SU-DHL-6 (cell line): ENCODE data around the gene IQGAP3.

ENCODE experiments used
- EZH2phosphoT487 ChIP-seq: fragments of 200-600 bp; sonication (generic), shearing (Covaris generic); conservative IDR thresholded peaks from 2 replicates; pipeline ENCODE4 v1.6.1; 2018; ENCODE audit warnings: mild to moderate bottlenecking, antibody characterized with exemption, low read length, moderate library complexity, mixed read lengths
- TF ChIP-seq, protein P1 (sequence below): fragments of 200-600 bp; sonication (generic); IDR thresholded peaks from one replicate; pipeline ENCODE4 v1.5.1; 2017; ENCODE audit warnings: antibody characterized with exemption, mild to moderate bottlenecking, low read length, moderate library complexity; ENCODE audit not compliant: insufficient read depth, poor library complexity, severe bottlenecking

DNA sequence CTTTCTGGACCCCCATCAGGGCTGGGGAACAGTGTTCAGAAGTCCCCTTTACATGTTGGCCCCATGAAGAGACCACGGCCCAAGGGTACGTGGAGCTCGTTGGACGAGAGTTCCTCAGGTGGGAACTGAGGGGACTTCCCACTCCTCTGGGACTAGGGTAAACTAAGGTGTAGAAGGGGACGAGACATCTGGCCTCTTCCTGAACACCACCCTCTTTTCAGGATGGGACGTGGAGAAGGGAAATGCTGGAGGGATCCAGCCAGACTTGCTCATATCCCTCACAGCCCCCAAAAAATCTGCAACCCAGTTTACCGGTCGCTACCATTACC, 21.3 kb upstream of the IQGAP3 start:
- TF ChIP-seq, protein P1, sequence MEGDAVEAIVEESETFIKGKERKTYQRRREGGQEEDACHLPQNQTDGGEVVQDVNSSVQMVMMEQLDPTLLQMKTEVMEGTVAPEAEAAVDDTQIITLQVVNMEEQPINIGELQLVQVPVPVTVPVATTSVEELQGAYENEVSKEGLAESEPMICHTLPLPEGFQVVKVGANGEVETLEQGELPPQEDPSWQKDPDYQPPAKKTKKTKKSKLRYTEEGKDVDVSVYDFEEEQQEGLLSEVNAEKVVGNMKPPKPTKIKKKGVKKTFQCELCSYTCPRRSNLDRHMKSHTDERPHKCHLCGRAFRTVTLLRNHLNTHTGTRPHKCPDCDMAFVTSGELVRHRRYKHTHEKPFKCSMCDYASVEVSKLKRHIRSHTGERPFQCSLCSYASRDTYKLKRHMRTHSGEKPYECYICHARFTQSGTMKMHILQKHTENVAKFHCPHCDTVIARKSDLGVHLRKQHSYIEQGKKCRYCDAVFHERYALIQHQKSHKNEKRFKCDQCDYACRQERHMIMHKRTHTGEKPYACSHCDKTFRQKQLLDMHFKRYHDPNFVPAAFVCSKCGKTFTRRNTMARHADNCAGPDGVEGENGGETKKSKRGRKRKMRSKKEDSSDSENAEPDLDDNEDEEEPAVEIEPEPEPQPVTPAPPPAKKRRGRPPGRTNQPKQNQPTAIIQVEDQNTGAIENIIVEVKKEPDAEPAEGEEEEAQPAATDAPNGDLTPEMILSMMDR = no peak
- no peak for TF ChIP-seq EZH2phosphoT487
